ENCODE data around the gene GAREM1. TPM values are rescaled to one million over a fixed set of nuclear protein-coding genes. Genes with fewer than 3 reads are reported as not detected.

Gene GAREM1
- total and polyA plus RNA-seq, 9 of the 15 experiments (the other 6 are each of a cell fraction or from before 2014, with no cell fraction given), result 0.03 to 0.33 (median 0.07) TPM; not detected in 1

DNA sequence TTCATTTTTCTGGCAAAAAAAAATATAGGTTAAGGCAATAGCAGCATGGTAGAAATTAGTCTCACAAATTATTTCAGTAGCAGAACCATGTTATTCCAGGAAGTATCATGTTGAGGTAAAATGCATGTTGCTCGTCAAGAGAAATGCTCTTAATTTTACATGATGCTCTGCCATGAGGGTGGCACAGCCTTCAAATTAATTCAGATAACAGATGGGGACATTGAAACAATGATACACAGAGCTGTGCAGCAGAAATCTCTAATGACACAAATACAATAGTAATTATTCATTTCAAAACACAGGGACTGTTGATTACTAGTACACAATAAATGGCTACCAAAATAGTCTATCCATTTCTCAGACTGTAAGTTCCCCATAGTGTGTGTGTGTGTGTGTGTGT is 24.8 kb downstream of the GAREM1 start (continued):
- TF ChIP-seq, protein P1, sequence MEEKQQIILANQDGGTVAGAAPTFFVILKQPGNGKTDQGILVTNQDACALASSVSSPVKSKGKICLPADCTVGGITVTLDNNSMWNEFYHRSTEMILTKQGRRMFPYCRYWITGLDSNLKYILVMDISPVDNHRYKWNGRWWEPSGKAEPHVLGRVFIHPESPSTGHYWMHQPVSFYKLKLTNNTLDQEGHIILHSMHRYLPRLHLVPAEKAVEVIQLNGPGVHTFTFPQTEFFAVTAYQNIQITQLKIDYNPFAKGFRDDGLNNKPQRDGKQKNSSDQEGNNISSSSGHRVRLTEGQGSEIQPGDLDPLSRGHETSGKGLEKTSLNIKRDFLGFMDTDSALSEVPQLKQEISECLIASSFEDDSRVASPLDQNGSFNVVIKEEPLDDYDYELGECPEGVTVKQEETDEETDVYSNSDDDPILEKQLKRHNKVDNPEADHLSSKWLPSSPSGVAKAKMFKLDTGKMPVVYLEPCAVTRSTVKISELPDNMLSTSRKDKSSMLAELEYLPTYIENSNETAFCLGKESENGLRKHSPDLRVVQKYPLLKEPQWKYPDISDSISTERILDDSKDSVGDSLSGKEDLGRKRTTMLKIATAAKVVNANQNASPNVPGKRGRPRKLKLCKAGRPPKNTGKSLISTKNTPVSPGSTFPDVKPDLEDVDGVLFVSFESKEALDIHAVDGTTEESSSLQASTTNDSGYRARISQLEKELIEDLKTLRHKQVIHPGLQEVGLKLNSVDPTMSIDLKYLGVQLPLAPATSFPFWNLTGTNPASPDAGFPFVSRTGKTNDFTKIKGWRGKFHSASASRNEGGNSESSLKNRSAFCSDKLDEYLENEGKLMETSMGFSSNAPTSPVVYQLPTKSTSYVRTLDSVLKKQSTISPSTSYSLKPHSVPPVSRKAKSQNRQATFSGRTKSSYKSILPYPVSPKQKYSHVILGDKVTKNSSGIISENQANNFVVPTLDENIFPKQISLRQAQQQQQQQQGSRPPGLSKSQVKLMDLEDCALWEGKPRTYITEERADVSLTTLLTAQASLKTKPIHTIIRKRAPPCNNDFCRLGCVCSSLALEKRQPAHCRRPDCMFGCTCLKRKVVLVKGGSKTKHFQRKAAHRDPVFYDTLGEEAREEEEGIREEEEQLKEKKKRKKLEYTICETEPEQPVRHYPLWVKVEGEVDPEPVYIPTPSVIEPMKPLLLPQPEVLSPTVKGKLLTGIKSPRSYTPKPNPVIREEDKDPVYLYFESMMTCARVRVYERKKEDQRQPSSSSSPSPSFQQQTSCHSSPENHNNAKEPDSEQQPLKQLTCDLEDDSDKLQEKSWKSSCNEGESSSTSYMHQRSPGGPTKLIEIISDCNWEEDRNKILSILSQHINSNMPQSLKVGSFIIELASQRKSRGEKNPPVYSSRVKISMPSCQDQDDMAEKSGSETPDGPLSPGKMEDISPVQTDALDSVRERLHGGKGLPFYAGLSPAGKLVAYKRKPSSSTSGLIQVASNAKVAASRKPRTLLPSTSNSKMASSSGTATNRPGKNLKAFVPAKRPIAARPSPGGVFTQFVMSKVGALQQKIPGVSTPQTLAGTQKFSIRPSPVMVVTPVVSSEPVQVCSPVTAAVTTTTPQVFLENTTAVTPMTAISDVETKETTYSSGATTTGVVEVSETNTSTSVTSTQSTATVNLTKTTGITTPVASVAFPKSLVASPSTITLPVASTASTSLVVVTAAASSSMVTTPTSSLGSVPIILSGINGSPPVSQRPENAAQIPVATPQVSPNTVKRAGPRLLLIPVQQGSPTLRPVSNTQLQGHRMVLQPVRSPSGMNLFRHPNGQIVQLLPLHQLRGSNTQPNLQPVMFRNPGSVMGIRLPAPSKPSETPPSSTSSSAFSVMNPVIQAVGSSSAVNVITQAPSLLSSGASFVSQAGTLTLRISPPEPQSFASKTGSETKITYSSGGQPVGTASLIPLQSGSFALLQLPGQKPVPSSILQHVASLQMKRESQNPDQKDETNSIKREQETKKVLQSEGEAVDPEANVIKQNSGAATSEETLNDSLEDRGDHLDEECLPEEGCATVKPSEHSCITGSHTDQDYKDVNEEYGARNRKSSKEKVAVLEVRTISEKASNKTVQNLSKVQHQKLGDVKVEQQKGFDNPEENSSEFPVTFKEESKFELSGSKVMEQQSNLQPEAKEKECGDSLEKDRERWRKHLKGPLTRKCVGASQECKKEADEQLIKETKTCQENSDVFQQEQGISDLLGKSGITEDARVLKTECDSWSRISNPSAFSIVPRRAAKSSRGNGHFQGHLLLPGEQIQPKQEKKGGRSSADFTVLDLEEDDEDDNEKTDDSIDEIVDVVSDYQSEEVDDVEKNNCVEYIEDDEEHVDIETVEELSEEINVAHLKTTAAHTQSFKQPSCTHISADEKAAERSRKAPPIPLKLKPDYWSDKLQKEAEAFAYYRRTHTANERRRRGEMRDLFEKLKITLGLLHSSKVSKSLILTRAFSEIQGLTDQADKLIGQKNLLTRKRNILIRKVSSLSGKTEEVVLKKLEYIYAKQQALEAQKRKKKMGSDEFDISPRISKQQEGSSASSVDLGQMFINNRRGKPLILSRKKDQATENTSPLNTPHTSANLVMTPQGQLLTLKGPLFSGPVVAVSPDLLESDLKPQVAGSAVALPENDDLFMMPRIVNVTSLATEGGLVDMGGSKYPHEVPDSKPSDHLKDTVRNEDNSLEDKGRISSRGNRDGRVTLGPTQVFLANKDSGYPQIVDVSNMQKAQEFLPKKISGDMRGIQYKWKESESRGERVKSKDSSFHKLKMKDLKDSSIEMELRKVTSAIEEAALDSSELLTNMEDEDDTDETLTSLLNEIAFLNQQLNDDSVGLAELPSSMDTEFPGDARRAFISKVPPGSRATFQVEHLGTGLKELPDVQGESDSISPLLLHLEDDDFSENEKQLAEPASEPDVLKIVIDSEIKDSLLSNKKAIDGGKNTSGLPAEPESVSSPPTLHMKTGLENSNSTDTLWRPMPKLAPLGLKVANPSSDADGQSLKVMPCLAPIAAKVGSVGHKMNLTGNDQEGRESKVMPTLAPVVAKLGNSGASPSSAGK (IDR thresholded peaks at IDR 0.05), result no peak
- TF ChIP-seq GTF2F1 (IDR thresholded peaks at IDR 0.05; ENCODE audit: low read depth, low read length), result no peak
- no peak for TF ChIP-seq RAD51 (IDR thresholded peaks at IDR 0.05; ENCODE audit: borderline replicate concordance, low read depth)
